Breast epithelium (tissue), 3 donors: ENCODE data around the gene DNAH8.

ENCODE experiments used
- POLR2A ChIP-seq: fragments of 450-650 bp; IDR thresholded peaks from one replicate; pipeline ENCODE4 v1.6.1; 2016; ENCODE audit warnings: antibody characterized with exemption, mild to moderate bottlenecking, moderate library complexity
- TF ChIP-seq, protein P1 (sequence below), 3 donors: fragments of 450-650 bp; IDR thresholded peaks; one replicate each; pipeline ENCODE4 v1.5.1; 2016 to 2017; ENCODE audit warnings: antibody characterized with exemption in 3 of 3, mild to moderate bottlenecking in 3 of 3, moderate library complexity in 3 of 3

GRCh38 chr6:38755874-38756273, 40.8 kb downstream of the DNAH8 start:
- TF ChIP-seq, protein P1, sequence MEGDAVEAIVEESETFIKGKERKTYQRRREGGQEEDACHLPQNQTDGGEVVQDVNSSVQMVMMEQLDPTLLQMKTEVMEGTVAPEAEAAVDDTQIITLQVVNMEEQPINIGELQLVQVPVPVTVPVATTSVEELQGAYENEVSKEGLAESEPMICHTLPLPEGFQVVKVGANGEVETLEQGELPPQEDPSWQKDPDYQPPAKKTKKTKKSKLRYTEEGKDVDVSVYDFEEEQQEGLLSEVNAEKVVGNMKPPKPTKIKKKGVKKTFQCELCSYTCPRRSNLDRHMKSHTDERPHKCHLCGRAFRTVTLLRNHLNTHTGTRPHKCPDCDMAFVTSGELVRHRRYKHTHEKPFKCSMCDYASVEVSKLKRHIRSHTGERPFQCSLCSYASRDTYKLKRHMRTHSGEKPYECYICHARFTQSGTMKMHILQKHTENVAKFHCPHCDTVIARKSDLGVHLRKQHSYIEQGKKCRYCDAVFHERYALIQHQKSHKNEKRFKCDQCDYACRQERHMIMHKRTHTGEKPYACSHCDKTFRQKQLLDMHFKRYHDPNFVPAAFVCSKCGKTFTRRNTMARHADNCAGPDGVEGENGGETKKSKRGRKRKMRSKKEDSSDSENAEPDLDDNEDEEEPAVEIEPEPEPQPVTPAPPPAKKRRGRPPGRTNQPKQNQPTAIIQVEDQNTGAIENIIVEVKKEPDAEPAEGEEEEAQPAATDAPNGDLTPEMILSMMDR (IDR thresholded peaks at IDR 0.05) = no peak
- no peak for TF ChIP-seq POLR2A
